Stimulated activated CD4-positive, alpha-beta T cell treated with anti-CD3 and anti-CD28 coated beads, Interleukin-2, amount 100 ng/mL, for 48 hours (primary cell): ENCODE results near the gene ETNK2.

Experiments used
- DNase-seq, 2 donors: peaks; one replicate each; pipeline ENCODE4 v3.0.0-alpha.2; 2020

ETNK2 gene

DNA sequence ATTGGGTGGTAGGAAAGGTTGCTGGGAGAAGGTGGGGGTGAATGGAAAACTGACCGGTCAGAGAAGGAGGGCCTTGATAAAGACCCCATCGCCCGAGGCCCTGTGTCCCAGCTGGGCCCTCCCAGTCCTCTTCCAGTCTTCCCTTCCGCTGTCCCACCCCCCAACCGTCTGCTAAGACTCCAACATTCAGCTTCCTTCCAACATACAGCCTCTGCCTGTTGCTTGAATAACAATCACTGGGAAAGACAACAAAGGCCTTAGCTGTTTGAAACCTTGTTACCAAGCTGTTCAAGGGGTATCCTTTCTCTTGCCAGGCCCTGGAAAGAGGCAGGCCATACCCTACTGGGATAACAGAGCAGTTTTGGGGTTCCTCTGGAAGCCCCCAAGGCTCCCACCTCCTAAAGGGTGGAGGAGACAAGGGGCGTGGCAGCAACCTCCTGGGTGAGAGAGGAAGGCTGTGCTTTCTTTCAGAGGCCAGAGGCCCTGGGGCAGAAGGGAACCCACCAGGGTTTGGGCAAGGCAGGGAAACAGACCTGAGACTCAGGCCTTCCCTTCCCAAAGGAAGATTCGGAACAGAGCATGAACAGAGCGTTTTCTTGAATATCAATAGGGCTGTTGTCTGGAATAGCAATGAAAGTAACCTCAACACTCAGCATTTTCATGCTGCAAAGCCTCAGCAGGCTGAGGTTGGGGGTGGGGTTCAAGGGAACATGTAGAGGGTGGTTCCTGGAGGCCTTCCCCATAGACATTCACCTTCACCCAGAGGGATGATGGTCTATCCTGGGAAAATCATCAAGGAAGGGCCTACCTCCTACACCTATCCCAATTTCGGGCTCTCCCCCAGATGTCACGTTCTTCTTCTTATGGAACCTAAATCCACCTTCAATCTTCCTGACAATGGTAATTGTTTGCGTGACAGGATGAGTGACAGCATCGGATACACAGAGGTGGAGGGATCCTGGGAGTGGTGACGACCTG, 4.1 kb downstream of the ETNK2 start:
- no peak for DNase-seq

DNA sequence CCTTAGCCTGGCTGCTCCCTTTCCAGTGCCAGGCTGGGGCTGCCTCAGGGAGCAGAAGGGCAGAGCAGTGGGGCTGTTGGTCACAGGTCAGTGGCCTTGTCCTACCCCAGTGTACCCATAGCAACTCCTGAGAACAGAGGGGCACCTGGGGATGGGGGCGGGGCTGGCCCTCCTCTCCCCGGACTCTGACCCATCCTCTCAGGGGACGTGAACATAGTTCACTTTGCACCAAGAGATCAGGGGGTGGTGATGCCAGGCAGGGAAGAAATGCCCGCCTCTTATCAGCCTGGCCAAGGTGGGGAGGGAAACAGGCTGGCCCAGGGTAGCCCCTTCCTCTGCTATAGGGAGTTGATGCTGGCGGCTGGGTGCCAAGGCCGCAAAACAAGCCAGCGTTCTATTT, 4.9 kb downstream of the ETNK2 start:
- no peak for DNase-seq

DNA sequence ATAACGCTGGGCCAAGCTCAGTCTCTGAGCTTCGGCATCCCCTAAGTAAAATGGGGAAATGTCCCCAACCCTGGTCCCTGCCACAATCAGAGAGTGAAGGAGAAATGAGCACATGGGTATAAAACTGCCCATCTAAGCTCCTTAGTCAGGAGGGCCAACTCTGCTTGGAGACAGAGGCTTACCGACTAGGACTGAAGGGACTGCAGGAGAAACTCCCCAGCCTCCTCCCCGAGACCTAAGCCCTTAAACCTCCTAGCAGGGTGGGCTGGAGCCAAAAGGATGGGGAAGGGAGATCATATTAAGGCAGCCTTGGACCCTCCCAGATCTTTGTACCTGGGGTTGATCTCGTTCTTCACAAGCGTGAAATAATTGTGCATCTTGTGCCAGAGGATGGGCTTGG, 5.5 kb downstream of the ETNK2 start:
- no peak for DNase-seq

DNA sequence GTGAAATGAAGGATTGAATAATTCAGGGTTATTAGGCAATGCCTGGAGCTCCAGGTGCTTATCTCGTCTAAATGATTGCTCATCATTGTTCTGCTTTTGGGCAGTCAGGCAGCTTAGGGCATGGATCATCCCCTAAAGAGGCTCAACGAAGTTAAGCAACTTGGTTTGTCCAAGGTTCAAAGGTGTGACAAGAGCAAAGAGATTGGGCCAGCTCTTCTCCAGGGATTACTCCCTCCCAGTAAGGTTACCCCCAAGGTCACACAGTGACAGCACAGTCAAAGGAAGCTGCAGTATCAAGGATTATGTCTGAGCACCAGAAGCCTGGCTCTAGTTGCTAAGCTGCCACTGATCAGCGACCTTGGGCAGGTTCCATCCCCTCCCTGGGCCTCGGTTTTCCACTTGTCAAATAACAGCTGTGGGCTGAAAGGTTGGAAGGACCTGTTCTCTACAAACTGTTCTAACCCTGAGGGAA, 6.8 kb downstream of the ETNK2 start:
- no peak for DNase-seq

DNA sequence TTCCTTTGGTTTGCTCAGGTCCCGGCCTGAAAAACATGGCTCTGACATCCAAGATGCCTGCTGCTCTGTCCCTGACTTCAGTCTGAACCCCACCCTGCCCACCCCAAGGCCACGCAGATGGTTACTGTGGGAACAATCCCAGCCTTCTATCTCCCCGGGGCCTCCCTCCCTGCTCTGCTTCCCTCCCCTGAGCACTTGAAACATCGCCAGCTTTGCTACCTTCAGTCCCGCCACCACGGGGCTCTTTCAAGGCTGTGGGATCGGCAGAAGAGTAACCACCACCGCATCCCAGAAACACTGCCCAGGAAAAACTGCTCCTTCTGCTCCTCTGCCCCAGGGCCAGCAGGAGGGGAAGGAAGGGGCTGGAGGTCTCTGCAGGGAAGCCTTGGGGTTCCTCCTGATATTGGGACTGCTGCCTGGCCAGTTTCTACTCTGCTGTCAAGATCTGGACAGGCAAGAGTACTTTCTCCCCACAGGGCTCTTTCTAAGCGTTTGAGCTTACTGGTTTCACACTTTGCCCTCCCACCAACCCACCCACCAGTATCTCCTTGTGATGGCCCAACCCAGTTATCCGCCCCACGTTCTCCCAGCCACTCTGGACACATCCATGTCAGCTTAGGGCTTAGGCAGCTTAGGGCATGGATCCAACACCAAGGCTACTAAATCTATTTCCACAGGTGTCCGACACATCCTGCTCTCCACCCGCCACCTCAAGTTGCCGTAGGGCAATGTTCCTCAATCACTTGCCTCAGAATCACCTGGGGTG, 8.4 kb downstream of the ETNK2 start:
- no peak for DNase-seq

DNA sequence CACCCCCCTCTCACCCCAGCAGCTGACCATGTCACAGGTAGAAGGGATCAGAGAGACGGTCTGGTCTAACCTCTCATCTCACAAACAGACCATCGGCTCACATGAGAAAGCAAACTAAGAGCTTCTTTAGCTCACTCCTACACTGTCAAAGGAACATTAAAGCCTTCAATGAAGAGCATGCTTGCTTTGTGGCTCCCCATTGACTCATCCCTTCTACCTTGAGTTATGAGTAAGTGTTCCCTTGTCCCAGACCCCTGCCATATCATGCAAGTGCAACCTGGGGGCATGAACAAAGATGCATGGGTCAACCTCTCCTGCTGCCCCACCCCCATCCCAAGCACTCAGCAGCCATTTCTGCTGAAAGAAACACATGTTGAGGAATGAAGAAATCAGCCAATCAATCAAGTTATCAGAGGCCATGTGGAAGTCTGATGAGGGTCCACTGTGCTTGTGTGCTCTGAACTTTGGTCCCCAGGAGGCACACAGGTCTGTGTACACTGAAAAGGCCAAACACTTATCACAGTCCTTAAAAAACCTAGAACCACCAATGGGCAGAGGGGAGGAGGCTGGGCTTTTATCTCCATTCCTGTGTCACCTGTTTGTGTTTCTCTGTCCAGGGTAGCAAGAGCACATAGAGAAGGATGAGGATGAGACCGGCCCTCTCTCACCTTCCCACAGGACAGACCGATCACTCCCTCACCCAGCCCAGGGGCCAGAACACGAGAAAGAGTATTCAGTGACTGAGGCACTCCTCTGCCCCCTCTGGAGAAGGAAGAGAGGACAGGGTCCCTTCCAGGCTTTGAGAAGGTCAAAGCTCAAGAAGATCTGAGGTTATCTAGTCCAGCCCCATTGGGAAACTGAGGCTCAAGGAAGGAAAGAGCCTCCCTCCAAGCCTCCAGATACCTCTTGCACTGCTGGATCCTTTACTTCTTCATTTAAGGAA, 9.5 kb downstream of the ETNK2 start:
- no peak for DNase-seq

DNA sequence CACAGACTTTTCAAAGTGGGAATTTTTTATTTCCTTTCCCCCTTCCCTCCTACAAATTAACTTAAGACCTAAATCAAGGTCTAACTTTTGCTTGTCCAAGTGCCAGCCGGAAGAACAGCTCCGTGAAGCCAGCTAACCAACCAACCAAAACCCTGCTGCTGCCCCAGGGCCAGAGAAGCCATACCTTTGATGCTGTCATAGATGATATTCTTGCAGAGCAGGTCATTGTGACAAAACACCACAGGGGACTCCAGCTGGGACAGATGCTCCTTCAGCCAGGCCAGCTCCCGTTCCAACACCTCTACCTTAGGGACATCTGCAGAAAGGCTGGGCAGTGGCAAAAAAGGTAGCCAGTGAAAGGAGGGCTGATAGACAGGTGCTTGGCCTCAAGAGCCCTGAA, 10.7 kb downstream of the ETNK2 start:
- no peak for DNase-seq

DNA sequence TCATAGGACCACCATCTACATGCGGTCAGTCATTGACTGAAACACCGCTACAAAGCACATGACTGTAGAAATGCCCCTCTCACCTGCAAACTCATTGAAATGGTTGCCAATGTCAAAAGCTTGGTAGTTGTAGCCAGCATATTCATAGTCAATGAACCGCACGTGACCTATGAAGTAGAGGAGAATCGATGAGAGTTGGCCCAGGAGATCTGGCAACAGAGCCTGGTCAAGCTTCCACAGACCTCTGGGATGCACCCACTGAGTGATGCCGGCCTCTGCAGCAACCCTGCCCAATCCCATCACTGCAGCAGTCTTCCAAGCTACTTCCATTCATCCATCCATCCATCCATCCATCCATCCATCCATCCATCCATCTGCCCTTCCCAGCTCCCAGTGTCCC, 11.9 kb downstream of the ETNK2 start:
- DNase-seq, result no peak

DNA sequence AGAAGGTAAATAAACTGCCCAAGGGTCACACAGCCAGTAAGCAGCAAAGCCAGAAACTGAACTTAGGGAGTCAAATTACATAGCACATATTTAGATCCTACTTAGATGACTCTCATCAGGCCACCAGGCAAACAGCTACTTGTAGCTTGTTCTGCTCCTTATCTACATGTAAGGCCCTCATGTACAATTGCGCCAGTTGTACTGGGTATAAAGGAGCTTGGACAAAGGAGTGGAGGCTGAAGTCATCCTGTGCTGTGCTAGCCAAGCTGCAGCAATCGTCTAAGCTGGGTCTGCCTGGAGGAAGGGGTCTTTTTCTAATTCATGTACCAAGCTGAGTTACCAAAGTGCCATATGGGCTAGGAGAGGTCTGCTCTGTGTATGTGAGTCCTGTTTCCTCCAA, 12.8 kb downstream of the ETNK2 start:
- DNase-seq, result no peak

DNA sequence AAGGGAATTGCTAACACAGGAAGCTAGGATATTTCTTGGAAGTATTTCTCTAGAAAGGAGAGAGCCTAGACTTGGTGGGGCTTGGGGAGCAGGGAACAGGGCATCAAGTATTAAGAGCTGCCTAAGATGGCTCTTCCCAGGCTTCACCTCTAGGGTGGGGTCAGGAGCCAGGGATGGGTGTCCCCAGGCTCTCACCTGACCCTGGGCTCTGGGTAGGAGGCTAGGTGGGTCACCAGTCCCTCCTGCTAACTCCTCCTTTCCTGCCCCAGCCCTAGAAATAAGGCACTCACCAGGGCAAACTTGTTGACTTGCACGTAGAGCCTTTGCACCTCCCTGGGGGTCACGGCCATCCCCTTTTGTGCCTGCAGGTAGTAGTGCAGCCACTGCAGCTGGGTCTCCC, 15.0 kb downstream of the ETNK2 start:
- DNase-seq, result no peak

DNA sequence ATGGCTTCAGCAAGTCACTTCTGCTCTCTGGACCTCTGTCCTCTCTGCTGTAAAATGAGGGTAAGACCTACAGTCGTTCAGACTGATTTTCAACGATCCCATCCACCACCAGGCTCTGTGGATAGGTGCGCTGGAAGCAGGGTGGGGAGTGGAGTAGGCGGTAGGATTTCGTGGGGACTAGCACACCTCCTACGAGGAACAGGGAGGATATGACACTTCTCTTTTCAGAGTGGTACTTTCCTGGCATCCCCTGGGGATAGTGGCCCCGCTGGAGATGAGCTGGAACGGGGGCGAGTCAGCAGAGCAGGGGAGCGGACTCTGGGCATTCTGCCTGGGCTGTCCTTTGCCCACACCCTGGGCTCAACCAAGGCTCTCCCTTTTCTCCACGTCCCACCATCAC, 17.7 kb downstream of the ETNK2 start:
- DNase-seq, result no peak

DNA sequence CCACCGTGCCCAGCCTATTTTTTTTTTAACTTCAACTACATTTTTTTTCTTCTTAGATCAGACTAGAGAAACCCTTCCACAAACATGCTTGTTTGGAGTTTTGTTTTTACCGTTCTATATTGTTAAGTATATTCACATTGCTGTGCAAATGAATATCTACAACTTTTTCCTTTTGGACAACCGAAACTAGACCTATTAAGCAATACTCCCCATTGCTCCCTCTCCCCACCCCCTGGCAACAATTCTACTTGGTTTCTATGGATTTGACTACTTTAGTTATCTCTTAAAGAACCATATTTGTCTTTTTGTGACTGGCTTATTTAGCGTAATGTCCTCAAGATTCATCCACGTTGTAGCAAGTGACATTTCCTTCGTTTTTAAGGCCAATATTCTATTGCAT, 19.1 kb downstream of the ETNK2 start:
- no peak for DNase-seq

DNA sequence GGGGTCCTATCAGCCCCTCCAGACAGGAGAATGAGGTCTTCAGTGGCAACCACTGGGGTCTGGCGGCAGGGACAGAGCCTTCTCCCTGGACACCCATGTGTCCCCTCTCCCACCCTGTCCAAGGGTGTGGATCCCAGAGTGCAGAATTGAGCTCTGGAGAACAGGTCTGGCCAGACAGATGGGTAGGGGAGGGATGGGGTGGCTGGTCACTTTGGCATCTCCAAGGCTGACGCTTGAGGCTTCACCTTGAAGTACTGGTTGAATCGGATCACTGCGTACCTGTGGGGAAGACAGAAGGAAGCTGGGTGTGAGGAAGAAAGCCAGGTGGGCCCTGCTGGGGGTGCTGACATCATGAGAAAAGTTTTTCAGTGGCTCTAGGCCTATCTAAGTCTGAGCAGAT, 19.9 kb downstream of the ETNK2 start:
- no peak for DNase-seq

DNA sequence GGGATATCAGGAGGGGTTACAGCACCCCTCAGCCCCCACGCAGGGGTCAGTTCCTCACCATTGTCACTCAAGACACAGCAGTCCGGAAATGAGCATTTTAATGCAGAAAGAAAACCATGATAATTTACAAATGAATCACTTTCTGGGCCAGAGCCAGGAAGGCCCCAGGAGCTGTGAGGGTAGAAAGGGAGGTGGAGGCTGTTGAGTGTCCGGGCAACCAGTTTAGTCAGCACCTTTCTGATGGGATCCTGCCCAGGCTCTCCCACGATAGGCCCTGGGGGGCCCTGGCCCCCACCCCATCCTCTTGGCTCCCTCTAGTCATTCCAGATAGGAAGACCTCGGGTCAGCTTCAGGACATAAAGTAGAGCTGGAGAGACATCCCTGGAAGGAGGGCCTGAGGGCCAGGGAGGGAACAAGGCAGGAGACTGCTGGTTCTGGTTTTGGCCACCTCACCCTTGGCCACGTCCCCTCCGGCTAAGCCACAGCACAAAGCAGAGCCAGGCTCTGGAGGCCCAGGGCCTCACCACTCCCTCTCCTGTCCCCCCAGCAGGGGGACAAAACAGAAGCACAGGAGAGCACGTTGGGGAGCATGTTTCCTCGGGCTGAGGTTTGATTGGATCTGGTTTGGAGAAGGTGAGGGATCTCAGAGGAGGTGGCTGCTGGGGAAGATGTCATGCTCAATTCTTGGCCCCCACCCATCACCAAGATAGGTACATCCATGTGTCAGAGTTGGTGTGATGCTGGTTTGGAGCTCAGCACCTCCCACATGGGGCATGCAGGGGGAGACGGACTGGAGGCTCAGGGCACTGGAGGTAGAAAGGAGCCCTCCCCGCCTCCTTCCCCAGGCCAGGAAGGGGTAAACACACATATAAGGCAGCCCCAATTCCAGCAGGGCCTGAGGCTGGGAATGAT, 20.6 kb downstream of the ETNK2 start:
- no peak for DNase-seq

DNA sequence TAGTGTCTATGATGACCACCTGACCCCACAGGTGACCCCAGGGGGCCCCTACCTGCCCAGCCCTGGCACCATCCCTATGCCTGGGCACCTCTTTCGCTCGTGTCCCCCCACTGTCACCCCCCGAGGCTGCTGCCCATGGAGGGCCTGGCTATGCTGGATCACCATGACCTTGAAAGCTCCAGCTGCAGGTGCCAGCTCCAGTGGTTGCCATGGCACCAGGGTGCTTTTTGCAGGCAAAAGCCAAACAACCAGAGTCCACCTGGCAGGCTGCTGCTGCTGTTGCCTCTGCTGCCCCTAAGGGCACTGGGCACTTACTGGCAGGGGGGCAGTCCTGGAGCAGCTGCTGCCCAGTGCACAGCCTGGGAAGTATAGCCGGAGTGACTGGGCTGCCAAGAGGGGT, 21.7 kb downstream of the ETNK2 start:
- no peak for DNase-seq

DNA sequence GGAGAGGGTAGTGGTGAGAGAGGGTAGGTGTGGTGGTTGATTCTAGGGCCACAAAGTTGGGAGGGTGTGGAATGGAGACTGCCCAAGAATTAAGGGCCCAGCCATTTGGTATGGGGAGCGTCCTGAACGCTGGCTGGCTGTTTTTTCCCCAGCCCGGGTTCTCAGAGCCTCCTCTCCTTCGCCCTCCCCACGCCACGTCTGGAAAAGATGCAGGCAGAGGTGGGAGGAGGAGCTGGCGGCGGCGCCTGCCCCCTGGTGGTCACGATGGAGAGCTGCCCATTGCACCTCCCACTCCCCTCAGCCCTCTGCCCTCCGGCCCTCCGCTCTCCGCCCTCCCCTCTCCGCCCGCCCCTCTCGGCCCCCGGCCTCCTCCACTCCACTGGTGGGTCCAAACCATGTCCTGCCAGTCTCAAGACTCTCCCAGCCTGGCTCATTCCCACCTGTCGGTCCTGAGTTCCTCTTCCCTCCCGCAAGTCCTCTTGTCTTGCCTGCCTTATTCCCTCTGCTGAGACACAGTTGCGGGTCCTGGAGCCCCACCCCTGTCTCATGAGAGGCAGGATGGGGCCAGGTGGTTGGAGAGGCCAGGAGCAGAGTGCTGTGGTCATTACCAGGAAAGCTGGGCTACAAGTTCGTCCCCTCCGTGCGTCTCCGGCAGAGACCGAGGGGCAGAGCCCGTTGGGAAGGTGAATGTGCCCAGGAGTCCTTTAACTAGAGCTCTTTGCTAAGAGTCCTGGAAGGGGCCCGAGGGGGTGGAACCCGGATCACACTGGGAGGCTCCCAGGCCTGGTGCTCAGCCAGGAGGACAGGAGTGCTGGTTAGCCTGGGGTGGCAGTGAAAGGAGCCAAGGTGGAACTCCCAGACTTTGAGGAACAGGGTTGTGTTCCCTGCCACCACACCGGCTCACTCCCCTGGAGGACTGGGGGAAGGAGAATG, 22.6 kb downstream of the ETNK2 start:
- DNase-seq, result peak; percentile 50 to 63

DNA sequence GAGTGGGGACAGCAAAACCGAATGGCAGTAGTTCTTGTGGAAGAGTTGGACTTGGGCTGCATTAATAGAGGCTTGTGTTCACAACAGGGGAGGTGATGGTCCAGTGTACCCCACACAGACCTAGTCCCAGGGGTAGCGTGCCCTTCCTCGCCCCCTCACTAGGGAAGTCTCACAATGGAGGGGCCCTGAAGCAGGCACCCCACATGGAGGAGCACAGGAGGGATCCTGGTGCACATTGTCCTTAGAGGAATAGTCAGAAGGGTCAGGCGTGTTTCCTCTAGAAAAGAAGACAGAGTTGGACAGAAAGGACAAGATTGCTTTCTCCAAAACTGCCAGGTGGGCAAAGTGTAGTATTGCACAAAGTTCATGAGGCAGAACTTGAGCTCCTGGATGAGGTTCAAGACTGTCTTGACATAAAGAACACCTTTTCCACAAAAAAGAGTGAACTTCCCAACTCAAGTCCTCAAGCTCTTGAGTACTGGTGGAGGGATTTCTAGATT, 23.3 kb downstream of the ETNK2 start:
- no peak for DNase-seq

DNA sequence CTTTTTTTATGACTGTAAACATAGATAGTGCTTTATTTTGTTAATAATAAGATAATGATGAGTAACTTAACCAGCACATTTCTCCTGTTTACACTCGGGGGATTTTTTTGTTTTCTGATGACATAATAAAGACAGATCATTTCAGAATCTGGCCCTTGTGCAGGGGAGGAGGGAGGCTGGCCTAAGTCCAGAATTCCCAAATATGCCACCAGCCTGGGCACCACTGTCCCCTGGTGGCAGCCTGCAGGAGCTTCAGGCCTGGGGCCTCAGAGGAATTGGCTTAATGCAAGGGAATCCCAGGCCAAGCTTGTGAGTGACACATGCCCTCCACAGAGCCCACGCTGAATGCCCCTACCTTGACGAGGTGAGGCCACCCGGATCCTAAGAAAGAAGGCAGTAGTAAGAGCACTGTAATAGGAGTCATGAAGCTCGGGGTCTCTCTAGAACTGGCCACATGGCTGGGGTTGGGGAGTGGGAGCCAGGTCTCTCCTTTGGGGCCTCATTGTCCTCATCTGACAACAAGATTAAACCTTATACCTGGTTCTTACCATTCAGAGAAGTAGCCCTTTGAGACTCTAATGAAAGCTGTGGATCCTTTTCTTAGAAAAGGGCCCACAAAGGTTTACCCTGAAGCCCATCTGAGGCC, 24.1 kb downstream of the ETNK2 start:
- no peak for DNase-seq

DNA sequence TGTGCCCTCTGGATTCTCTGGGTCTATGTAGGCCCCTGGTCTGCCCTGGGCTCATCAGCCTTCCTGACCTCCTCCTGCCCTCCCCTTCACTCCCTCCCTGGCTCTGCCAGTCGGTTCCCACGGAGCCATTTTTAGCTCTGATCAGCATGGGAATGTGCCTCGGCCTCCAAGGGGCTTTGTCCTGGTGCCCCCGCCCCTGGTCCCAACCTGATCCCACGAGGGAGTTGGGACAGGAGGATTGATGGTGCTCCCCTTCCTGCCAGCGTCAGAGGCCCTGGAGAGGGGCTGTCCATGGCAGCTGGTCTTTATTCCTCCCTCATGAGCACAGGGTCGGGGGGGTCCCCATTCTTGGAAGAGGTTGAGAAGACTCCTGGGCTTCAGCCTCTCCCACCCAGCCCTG, 24.9 kb downstream of the ETNK2 start:
- DNase-seq, result no peak

DNA sequence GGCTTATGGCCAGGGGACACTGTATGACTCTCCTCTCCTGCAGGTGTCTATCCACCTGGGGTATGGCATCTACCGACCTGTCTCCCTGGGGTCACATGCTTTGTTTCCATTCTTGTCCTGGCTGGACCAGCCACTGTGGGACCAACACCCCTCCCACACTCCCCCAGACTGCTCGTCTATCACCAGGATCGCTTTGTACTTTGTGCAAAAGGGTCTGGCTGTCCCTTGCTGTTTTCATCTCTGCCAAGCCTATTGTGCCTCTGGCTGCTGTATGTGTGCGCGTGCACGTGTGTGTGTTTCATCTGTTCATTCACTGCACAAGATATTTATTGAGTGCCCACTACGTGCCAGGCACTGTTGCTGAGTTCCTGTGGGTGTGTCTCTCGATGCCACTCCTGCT, 25.5 kb downstream of the ETNK2 start:
- no peak for DNase-seq
